ENCODE data around the gene SLC25A11. TPM values are rescaled to one million over a fixed set of nuclear protein-coding genes. Genes with fewer than 3 reads are reported as not detected.

The SLC25A11 gene
- total RNA-seq, 1 donor from 2014 or later, result 72.2 TPM

DNA sequence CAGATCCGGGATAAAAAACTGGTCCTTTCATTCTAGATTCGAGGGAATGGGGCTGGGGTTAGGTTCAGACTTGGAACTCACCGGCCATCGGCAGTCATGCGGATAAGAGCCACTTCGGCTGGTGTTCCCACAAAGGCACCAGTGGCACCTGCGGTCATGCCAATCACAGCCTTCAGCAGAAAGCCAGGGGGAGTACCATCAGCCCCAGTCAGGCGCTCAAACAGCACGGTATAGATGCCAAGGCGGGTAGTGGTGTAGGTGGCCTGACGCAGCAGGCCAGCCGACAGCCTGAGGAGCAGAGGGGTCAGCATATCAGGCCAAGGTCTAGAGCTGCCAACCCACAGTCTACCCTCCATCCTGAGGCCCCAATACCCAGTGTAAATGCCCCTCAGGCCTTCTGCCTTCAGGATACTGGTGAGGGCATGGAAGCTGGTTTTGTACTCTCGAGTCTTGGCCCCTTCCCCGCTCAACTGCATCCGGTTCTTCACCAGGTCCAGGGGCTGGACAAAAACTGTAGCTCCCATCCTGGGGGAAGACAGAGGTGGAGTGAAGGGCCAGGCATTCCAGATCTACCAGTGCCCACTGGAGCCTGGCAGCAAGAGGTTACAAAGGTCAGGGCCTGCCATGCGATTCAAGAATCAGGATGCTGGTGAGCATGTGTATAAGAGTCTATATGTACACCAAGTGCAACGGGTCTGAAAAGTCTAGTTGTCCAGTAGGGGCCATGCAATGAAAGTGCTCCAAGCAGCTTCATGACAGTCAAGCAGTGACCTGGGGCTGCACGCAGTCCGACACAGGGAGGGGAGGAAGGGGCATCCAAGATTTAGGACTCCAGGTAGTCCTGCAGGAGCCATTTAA lies 929 bp downstream of the SLC25A11 start:
- peaks cover 14% of the 10 kb centered on the region for H3K4me1 Mint-ChIP-seq (ENCODE audit: low read depth, unreplicated experiment)
- H3K4me3 Mint-ChIP-seq (ENCODE audit: unreplicated experiment), result peak overlapping the region; percentile 97
- H3K9me3 Mint-ChIP-seq (ENCODE audit: unreplicated experiment), result peaks cover 8% of the 10 kb centered on the region
- DNase-seq, result no peak
- H3K36me3 Mint-ChIP-seq (ENCODE audit: unreplicated experiment), result no peaks in the 10 kb centered on the region
- H3K27me3 Mint-ChIP-seq (ENCODE audit: unreplicated experiment), result peaks cover 14% of the 10 kb centered on the region
- peak overlapping the region; percentile 91 for H3K27ac Mint-ChIP-seq (ENCODE audit: unreplicated experiment)
- TF ChIP-seq, protein P1, sequence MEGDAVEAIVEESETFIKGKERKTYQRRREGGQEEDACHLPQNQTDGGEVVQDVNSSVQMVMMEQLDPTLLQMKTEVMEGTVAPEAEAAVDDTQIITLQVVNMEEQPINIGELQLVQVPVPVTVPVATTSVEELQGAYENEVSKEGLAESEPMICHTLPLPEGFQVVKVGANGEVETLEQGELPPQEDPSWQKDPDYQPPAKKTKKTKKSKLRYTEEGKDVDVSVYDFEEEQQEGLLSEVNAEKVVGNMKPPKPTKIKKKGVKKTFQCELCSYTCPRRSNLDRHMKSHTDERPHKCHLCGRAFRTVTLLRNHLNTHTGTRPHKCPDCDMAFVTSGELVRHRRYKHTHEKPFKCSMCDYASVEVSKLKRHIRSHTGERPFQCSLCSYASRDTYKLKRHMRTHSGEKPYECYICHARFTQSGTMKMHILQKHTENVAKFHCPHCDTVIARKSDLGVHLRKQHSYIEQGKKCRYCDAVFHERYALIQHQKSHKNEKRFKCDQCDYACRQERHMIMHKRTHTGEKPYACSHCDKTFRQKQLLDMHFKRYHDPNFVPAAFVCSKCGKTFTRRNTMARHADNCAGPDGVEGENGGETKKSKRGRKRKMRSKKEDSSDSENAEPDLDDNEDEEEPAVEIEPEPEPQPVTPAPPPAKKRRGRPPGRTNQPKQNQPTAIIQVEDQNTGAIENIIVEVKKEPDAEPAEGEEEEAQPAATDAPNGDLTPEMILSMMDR (IDR thresholded peaks at IDR 0.05; ENCODE audit: partially characterized antibody, unreplicated experiment), result no peak

DNA sequence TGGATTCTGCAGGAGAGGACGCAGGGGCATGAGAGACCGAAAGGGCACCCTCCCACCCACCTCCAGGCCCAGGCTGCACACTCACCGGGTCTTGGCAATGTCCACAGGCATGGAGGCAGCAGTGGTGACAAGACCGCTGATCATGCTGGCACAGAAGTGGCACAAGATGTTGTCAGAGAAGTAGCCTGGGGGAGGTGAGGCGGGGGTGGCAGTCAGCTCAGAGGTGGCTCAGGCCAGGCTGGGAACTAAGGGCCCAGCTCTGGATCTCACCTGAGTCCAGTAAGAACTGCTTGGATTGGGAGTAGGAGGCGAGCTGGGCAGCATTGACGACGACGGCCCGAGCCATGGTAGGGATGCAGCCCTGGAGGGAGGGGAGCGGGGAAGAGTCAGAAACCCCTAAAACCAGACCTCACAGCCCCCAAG lies 1.8 kb downstream of the SLC25A11 start:
- Mint-ChIP-seq H3K27me3 (ENCODE audit: unreplicated experiment) (peaks cover 16% of the 10 kb centered on the region), H3K4me3 (ENCODE audit: unreplicated experiment) (peak overlapping the region; percentile 97), H3K36me3 (ENCODE audit: unreplicated experiment) (no peaks in the 10 kb centered on the region), H3K4me1 (ENCODE audit: low read depth, unreplicated experiment) (peaks cover 14% of the 10 kb centered on the region), H3K9me3 (ENCODE audit: unreplicated experiment) (peaks cover 11% of the 10 kb centered on the region), H3K27ac (ENCODE audit: unreplicated experiment) (no peak overlapping the region)
- DNase-seq, result no peak
- TF ChIP-seq, protein P1 (IDR thresholded peaks at IDR 0.05; ENCODE audit: partially characterized antibody, unreplicated experiment), result no peak

DNA sequence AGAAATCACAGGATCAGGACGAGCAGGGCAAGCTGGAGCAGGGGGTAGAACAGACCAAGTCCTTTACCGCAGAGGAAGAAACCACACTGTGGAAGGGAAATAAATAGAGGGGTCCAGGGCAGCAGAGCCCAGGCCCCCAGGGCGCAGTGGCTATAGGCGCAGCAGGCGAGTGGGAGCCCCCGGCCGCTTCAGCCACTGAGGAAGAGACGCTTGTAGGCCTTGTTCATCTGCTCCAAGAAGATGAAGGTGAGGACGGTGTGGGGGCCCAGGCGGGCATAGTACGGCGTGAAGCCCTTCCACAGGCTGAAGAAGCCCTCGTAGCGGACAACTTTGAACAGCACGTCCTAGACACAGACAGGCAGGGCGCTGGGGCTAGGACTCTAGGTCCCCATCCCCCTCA lies 2.3 kb downstream of the SLC25A11 start:
- DNase-seq, result no peak
- no peak overlapping the region for H3K27ac Mint-ChIP-seq (ENCODE audit: unreplicated experiment)

DNA sequence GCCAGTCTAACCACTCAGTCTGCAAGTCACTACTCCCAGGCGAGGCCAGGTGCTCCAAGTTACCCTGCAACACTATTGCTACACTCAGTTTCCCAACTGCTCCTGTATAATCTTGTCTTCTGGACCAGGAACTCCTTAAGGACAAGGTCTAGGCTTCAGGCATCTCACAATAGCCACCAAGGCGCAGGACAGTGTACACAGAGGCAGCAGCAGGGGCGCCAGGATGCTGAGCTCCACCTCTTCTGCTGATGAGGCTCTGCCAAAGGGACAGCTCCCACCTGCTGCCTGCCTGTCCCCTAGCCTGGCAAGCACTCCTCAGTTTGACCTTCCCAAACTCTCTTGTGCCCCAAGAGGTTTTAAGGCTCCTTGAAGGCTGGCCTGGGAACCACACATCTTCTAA lies 3.4 kb downstream of the SLC25A11 start:
- Mint-ChIP-seq H3K27ac (ENCODE audit: unreplicated experiment) (no peak overlapping the region), H3K36me3 (ENCODE audit: unreplicated experiment) (peaks cover 1% of the 10 kb centered on the region), H3K9me3 (ENCODE audit: unreplicated experiment) (peaks cover 11% of the 10 kb centered on the region), H3K4me1 (ENCODE audit: low read depth, unreplicated experiment) (peaks cover 11% of the 10 kb centered on the region), H3K4me3 (ENCODE audit: unreplicated experiment) (no peak overlapping the region), H3K27me3 (ENCODE audit: unreplicated experiment) (peaks cover 16% of the 10 kb centered on the region)
- TF ChIP-seq, protein P1 (IDR thresholded peaks at IDR 0.05; ENCODE audit: partially characterized antibody, unreplicated experiment), result no peak
- no peak for DNase-seq

More for the DNA sequence above, 2.3 kb downstream of the SLC25A11 start:
- H3K4me3 Mint-ChIP-seq (ENCODE audit: unreplicated experiment), result no peak overlapping the region
- peaks cover 16% of the 10 kb centered on the region for H3K27me3 Mint-ChIP-seq (ENCODE audit: unreplicated experiment)
- H3K9me3 Mint-ChIP-seq (ENCODE audit: unreplicated experiment), result peaks cover 11% of the 10 kb centered on the region
- TF ChIP-seq, protein P1 (IDR thresholded peaks at IDR 0.05; ENCODE audit: partially characterized antibody, unreplicated experiment), result no peak
- H3K4me1 Mint-ChIP-seq (ENCODE audit: low read depth, unreplicated experiment), result peaks cover 14% of the 10 kb centered on the region
- no peaks in the 10 kb centered on the region for H3K36me3 Mint-ChIP-seq (ENCODE audit: unreplicated experiment)

DNA sequence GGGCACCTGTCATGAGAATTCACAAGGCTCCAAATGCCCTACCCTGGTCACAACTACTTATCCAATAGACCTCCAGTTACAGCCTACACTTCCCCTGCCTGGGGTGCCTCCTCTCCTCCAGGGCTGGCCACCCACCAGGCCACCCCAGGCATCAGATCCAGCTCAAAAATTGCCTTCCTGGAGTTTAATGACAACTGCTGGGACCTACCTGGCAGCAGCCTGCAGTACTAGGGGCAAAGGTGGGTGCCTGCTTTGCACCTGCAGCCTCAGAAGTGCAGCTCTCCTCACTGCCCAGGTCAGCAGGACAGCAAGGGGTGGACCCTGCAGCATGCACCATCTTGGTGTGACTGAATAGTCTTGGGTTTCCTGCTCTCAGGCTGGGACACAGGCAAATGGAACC lies 4.2 kb downstream of the SLC25A11 start:
- Mint-ChIP-seq H3K27ac (ENCODE audit: unreplicated experiment) (no peak overlapping the region), H3K4me1 (ENCODE audit: low read depth, unreplicated experiment) (peaks cover 7% of the 10 kb centered on the region), H3K9me3 (ENCODE audit: unreplicated experiment) (peaks cover 11% of the 10 kb centered on the region), H3K27me3 (ENCODE audit: unreplicated experiment) (peaks cover 15% of the 10 kb centered on the region), H3K4me3 (ENCODE audit: unreplicated experiment) (no peak overlapping the region), H3K36me3 (ENCODE audit: unreplicated experiment) (peaks cover 4% of the 10 kb centered on the region)
- no peak for DNase-seq
- TF ChIP-seq, protein P1 (IDR thresholded peaks at IDR 0.05; ENCODE audit: partially characterized antibody, unreplicated experiment), result no peak
